GM18526 (cell line): Measurements from ENCODE around the gene SCFD2.

Experiments used
- POLR2A ChIP-seq: IDR thresholded peaks from 3 replicates; pipeline ENCODE4 v1.6.1; 2011; ENCODE audit not compliant: insufficient read length; ENCODE audit errors: extremely low read depth

Gene SCFD2

DNA sequence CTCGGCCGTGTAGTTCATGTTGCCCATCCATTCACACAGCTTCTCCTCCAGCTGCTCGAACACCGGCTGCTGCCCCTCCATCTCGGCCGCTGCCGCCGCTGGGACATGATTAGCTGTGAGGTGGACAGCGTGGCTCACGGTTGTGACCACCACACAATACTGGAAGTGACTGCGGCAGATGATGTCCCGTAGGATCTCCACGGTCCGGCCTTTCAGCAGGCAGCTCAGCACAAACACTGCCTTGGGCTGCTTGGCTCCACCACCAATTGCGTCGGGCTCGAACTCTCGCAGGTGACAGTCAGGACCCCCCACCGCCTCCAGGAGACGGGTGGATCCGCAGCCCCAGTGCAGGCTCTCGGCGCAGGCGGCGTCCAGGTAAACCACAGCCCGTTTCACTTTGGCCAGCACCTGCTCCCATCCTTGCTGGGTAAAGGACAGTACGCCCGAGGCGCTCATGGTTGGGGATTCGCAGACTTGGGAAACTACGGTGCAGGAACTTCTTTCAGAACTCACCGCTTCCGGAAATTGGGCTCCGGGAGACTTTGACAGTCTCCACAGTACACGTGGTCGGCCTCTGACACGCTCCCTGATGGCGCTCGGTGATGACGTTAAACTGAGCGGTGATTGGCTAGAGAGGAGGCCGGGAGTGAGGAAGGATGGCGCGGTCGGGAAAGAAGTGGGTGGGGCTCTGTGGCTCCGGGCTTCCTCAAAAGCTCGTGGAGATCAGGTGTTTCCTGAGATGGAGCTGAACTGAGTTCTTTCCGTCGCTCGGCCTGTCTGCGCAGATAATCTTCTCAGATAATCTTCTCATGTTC, at the start of gene SCFD2:
TSS of gene SCFD2 (minus strand) at position 576 of the 815 bp plus-strand sequence.
- peak; percentile 69 for TF ChIP-seq POLR2A

DNA sequence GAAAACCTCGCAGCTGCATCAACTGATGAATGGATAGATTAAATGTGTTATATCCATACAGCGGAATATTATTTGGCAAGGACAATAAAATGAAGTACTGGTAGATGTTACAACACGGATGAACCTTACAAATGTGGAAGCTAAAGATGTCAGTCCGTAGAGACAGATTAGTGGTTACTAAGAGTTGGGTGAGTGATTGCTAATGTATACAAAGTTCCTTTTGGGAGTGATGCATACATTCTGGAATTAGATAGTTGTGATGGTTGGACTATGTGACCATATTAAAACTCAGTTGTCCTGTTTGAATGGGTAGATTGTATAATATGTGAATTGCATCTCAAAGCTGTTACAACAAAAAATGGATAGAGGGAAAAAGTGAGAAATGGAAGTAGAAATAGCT, 14.4 kb upstream of the SCFD2 start:
- TF ChIP-seq POLR2A: no peak

DNA sequence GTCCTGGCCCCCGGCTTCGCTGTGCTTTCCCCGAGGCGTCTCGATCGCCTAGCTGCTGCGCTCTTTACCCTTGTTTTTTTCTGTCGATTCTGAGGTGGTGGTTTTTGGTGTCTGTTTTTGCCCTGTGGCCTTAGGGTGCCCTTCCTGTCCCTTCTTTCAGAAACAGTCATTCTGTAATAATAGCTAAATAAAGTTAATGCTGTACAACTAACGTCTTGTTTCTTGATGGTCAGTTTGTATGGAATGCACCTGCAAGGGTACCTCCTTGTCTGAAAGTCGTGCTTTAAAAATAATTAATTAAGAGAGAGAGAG, 12.3 kb upstream of the SCFD2 start:
- no peak for TF ChIP-seq POLR2A

DNA sequence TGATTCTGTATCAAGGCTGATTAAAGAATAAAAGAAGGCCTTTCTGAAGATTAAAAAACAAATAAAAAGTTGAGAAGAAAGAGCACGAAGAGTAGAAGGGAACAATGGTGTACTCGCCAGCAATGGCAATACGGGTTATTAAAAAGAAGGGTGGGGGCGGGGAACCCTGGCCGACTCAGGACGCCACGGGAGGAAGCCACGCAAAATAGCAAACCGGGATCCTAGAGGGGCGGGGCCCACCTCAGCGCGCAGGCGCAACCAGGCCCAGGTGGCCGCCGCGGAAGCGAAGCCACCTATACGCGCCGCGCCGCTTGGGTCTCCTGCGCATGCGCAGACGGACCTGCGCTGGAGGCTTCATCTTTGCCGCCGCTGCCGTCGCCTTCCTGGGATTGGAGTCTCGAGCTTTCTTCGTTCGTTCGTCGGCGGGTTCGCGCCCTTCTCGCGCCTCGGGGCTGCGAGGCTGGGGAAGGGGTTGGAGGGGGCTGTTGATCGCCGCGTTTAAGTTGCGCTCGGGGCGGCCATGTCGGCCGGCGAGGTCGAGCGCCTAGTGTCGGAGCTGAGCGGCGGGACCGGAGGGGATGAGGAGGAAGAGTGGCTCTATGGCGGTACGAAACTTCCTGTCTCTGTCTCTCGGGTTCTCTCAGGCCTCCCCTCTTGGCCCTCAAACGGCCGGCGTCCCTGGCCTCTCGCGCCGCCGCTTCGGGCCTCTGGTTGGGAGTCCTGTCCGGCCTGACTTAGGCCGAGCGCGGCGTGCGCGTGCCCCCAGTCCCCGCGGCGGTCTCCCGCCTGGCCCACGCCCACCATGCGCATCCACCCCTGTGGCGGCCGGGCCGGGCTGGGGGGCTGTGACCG, 11.7 kb upstream of the SCFD2 start, which contains the start of gene FIP1L1:
TSS of gene FIP1L1 (plus strand) at position 323 of the 852 bp plus-strand sequence. CDS start at position 521, 198 bp downstream.
- peak; percentile 93 for TF ChIP-seq POLR2A

DNA sequence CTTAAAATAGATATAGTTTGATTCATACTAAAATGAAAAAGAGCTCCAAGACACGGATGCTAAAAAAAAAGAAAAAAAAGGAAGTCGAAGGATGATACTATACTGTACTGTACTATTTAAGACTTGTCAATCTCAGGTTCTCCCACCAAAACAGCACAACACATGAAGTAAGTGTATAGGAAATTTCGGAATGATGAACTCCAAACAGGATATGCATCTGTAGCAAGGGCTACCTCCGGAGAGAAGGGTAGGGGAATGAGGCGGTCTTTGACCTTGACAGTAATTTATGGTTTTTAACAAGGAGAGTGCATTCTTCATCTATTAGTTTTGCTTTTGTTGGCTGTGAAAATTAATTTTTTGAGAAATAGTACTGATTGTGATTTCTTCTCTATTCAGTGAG, 11.0 kb upstream of the SCFD2 start:
- TF ChIP-seq POLR2A: no peak

DNA sequence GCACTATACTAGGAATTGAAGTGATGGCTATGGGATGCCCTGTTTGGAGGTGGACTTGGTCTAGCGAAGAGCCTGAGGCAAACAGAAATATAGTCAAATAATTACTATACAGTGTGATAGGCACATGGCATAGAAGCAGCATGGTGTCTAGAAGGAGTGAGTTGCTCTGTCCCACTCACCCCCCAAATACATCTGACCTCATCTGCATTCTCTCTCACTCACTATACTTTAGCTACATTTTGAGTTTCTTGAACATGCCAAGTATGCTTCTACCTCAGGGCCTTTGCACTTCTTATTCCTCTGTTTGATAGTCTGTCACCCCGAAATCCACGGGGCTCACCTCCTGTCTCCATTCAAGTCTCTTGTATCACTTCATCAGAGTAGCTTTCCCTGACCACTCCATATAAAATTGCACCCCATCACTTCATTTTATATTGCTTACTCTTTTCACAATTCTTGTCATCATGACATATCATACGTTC, 9.0 kb upstream of the SCFD2 start:
- no peak for TF ChIP-seq POLR2A

DNA sequence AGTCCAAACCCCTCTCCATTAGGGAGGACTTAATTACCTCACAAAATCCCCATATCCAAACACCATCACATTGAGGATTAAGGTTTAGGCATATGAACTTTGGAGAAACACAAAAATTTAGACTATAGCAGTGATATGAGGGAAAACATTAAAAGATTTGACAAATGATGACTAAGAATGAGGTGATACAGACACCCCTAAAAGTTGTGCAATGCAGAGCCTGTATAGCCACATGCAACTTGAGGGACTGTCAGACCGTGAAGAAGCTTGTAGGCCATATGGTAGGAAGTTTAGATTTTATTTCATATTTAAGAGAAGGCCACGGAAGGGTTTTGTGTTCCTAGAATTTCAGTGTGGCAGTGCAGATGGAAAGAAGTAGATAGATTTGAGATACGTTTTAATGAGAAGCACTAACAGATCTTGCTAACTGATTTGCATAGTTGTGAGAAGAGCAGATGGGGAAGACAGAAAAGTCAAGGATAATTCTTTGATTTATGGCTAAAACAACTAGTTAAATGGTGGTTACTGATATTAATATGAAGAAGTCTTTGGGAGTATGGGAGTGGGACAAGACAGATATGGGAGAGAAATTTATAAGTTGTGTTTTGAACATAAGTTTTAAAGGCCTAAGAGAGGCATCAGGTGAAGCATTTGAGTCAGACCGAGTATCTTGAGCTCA, 6.1 kb upstream of the SCFD2 start:
- no peak for TF ChIP-seq POLR2A

DNA sequence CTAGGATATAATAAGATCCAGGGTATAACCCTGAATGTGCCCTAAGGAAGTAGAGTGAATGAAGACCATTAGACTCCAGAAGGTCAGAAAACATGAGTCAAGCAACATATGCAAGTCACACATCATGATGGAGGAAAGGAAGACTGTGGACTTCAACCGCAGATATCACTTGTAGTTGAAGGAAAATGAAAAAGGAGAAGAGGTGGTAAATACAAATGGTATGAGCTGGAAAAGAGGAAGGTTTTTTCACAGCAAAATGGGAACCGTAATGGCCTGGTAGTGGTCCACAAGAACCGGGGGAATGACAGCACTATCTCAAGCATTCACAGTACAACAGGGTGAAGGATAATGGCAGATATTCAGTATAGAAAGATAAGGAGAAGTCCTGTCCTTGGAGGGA, 5.2 kb upstream of the SCFD2 start:
- TF ChIP-seq POLR2A: no peak

DNA sequence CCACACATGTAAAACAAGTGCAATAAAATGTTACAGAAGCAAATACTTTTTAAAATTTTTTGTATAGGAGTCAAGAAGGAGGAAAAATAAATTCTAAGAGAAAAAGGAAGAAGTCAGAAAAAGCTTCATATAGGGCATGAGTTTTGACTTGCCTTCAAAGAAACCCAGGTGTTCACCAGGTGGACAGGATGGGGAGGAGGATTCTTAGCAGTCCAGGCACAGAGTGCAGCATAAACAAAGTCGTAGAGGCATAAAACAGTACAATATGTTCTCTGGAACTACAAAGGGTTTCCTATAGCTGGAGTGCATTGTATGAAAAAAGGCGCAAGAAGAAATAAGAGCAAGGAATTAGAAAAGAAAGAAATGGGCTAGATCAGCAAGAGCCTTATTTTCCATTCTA, 1.9 kb upstream of the SCFD2 start:
- no peak for TF ChIP-seq POLR2A

DNA sequence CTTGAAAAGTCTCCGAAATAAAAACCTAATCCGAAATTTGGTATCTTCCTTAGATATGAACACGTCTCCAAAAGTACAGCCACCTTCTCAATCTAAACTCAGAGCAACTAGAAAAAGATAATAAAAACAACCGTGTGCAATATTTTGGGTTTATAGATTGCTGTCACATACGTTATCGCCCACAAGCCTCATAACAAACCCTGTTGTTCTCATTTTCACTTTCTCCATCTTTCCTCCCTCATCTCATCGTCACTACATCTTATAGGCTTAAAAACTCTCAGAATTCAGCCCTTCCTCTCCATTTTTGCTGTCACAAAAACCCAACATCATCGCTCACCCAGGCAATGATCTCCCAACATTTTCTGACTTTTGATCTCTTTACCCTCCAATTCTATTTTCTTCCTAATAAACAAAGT, 448 bp upstream of the SCFD2 start:
- TF ChIP-seq POLR2A: no peak

DNA sequence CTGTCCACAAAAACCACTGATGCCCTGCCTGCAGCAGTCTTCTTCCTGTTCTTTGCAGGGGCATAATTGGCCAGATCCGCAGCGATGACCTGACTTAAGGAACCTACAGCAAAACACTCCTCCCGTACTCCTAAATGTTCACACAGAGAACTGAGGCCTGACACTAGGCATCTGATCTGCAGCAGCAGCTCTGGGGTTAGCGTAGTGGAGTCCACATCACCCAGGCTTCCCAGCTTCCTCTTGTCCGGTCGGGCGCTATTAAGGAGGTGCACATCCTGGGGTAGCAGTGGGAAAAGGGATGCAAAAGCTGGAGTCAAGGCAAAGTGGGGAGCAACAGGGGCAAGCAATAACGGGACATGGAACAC, 758 bp downstream of the SCFD2 start:
- no peak for TF ChIP-seq POLR2A

DNA sequence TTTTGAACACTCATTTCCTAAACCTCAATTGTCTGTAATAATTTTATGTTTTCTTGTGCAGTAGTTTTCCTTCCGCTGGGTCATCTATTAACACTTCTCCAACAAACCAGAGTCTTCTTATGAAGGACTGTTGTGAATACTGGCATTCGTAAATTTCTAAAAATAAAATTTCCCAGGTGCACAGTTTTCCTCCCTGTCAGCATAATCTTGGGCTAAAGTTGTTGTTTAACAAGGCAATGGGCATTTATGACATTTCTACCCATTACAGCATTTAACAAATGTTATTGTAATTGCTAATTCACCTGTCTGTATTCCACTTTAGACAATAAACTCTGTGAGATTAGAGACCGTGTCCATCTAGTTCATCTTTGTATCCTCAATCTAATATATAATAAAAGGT, 1.2 kb downstream of the SCFD2 start:
- no peak for TF ChIP-seq POLR2A

DNA sequence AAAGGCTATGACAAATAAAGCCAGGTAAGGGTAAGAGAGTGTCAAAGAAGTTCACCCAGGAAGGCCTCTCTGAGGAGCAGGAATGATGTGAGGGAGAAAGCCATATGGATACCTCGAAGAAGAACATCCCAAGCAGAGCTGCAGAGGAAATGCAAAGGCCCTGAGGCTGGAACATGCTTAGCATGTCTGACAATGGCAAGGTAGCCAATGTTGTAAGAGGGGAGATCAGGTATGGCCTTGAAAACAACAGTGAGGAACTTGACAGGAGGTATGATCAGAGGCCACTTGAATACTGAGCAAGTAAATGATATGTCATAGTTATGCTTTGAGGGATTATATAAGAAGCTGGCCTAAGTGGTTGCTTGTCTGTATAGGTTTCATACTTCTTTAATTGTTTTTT, 3.8 kb downstream of the SCFD2 start:
- no peak for TF ChIP-seq POLR2A

DNA sequence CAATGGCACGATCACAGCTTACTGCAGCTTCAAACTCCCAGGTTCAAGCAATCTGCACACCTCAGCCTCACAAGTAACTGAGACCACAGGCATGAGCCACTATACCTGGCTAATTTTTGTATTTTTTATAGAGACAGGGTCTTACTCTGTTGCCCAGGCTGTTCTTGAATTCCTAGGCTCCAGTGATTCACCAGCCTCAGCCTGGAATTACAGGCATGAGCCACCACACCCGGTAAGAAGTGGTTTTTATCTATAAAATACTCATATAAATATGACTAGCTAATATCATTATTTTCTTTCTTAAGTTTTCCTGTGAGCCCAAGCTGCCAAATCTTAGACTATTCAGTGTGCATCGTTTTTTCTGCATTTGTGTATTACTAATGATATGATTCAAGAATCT, 4.4 kb downstream of the SCFD2 start:
- no peak for TF ChIP-seq POLR2A

DNA sequence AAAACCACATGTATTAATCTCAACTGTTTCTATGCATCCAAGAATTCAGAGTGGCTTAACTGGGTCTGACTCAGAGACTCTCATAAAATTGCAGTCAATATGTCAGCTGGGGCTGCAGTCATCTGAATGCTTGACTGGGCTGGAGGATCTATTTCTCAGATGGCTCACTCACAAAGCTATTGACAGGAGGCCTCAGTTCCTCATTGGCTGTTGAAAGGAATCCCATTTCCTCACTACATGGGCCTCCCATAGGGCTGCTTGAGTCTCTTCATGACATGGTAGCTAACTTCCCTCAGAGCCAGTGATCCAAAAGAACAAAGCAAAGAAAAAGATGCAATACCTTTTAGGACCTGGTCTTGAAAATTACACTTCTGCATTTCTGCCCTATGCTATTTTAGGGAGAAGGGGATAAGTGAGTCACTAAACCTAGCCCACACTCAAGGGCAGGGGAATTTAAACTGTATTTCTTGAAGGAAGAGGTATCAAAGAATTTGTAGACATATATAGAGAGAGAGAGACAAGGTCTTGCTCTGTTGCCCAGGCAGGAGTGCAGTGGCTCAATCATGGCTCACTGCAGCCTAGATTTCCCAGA, 9.8 kb downstream of the SCFD2 start:
- TF ChIP-seq POLR2A: no peak
